Upper lobe of right lung (tissue), 1 donor: ENCODE results near the gene DEF6. TPM values are rescaled to one million over a fixed set of nuclear protein-coding genes. Genes with fewer than 3 reads are reported as not detected.
A peak's percentile ranks its signal among the peaks of the same experiment; 100 is the strongest.

Source experiments
- ATAC-seq: fragments of 200-7000 bp; cut with Tn5 transposase; one replicate; pipeline ENCODE4 v1.9.1; 2020; ENCODE audit warnings: mild to moderate bottlenecking, moderate library complexity
- DNase-seq: peaks from one replicate; pipeline ENCODE4 v3.0.0-alpha.2; 2020
- H3K27ac ChIP-seq: fragments of 200-600 bp; one replicate; pipeline ENCODE4 v1.8.0; 2022
- H3K27me3 ChIP-seq: fragments of 200-600 bp; one replicate; pipeline ENCODE4 v1.8.0; 2022; ENCODE audit warnings: mild to moderate bottlenecking
- H3K36me3 ChIP-seq: fragments of 200-600 bp; one replicate; pipeline ENCODE4 v1.8.0; 2022
- H3K4me1 ChIP-seq: fragments of 200-600 bp; one replicate; pipeline ENCODE4 v1.8.0; 2022
- H3K4me3 ChIP-seq: fragments of 200-600 bp; one replicate; pipeline ENCODE4 v1.8.0; 2022; ENCODE audit warnings: mild to moderate bottlenecking
- H3K9me3 ChIP-seq: fragments of 200-600 bp; one replicate; pipeline ENCODE4 v1.8.0; 2022
- intact Hi-C: fragments of 100-400 bp; cut with DNase I; formaldehyde crosslinking; loops from one replicate; pipeline ENCODE4 v1.11.0; 2022
- total RNA-seq: library from RNA; stranded (reverse); fragmentation: NEBNext Ultra II Directional; extraction: Animal tissue kit (Norgen Biotek cat#: 25700); gene quantifications from one replicate; pipeline ENCODE4 v1.2.1, GENCODE V29; 2021
- TF ChIP-seq, protein P1 (sequence below): fragments of 200-600 bp; IDR thresholded peaks from one replicate; pipeline ENCODE4 v1.8.0; 2022; ENCODE audit warnings: antibody characterized with exemption
- donor health status: DM: no; HTN: yes; CAD: no; lungs with severe emphysema.

DEF6 gene
- total RNA-seq, 1 donor from 2014 or later = 17.4 TPM

DNA sequence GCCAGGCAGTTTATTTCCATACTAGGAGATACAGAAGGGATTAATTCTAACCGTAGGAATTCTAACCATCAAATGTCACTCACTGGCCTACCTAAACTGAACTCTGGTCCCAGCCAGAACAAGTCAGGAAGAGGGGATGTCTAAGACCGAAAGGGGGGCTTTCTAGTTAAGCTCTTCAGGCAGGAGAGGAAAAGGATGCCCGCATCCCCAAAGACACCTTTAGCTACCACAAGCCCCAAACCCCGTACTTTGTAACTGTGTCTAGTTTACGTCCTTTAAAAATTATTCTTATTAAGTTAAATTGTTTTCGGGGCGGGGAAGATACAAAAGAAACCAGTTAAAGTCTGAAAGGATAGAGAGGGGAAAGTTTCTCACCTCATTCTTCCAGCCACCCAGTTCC, 39.3 kb upstream of the DEF6 start:
- Histone ChIP-seq H3K27me3 (no peaks in the 10 kb centered on the region), H3K27ac (peak overlapping the region; percentile 98), H3K4me3 (peak overlapping the region; percentile 67), H3K9me3 (no peaks in the 10 kb centered on the region), H3K36me3 (no peaks in the 10 kb centered on the region), H3K4me1 (peaks cover 20% of the 10 kb centered on the region)
- TF ChIP-seq, protein P1, sequence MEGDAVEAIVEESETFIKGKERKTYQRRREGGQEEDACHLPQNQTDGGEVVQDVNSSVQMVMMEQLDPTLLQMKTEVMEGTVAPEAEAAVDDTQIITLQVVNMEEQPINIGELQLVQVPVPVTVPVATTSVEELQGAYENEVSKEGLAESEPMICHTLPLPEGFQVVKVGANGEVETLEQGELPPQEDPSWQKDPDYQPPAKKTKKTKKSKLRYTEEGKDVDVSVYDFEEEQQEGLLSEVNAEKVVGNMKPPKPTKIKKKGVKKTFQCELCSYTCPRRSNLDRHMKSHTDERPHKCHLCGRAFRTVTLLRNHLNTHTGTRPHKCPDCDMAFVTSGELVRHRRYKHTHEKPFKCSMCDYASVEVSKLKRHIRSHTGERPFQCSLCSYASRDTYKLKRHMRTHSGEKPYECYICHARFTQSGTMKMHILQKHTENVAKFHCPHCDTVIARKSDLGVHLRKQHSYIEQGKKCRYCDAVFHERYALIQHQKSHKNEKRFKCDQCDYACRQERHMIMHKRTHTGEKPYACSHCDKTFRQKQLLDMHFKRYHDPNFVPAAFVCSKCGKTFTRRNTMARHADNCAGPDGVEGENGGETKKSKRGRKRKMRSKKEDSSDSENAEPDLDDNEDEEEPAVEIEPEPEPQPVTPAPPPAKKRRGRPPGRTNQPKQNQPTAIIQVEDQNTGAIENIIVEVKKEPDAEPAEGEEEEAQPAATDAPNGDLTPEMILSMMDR = no peak
- intact Hi-C loops = no loop called here
- ATAC-seq = no peak
- no peak for DNase-seq

DNA sequence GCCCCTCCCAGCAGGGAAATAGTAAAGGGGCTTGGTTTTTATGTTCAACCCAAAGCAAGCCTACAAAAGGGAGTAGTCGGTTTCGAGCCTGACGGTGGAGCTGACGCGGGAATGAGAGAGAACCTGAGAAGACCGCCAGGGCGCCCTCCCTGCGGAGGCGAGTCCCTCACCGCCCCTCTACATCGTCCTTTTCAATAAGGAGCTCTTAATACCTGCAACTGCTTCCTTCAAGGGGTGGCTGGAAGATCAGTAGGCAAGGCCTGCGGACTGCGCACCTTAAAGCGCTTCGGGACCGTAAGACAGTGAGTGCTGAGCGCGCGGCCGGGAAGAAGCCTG, 38.8 kb upstream of the DEF6 start:
- H3K27ac ChIP-seq = peak overlapping the region; percentile 98
- no peaks in the 10 kb centered on the region for H3K36me3 ChIP-seq
- intact Hi-C loops = no loop called here
- no peaks in the 10 kb centered on the region for H3K27me3 ChIP-seq
- TF ChIP-seq, protein P1 = no peak
- DNase-seq (no peak), ATAC-seq (no peak)
- peak overlapping the region; percentile 67 for H3K4me3 ChIP-seq
- H3K9me3 ChIP-seq = no peaks in the 10 kb centered on the region
- H3K4me1 ChIP-seq = peaks cover 25% of the 10 kb centered on the region

DNA sequence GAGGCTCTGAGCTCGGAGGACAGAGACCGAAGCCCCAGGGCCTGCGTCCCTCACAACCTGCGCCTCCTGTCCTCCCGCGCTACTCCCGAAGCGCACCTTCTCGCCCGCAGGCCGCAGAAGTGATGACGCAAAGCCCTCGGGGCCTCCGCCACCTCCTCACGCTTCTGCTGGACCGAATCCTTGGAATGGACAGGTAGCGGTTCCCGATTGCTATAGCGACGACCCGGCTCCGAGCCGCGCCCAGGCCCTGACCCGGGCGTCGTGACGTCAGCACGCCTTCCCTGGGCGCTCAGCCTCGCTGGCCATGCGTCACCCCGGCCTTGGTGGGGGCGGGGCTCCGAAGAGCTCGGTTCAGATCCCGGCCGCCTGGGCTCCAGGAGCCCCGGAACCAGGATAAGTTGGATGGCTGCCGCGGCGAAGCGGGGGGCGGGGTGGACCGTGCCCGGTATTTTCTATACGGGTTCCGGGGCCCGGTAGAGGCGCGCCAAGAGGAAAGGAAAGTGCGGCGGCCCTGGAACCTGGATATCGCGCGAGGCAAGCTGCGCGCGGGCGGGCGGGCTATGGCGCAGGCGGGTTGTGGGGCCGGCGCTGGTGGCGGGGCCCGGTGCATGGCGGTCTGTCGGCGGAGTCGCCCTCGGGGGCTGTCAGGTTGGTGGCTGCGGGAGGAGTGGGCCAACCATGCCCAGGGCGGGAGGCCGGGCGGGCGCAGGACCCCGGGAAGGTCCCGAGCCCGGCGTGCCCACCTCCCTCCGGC, 38.2 kb upstream of the DEF6 start, which contains the start of gene ZNF76:
Gene ZNF76, plus strand, starts transcription at position 542 of the 754 bp plus-strand sequence. CDS start 21,417 bp downstream, outside the sequence.
- Histone ChIP-seq H3K9me3 (no peaks in the 10 kb centered on the region), H3K27me3 (no peaks in the 10 kb centered on the region), H3K4me1 (peaks cover 30% of the 10 kb centered on the region), H3K36me3 (no peaks in the 10 kb centered on the region), H3K27ac (peak within 1 kb of the TSS; percentile 98), H3K4me3 (peak within 1 kb of the TSS; percentile 67)
- TF ChIP-seq, protein P1 = no peak
- ATAC-seq = peak; percentile 95
- peak; percentile 99 for DNase-seq
- intact Hi-C loops = no loop called here

DNA sequence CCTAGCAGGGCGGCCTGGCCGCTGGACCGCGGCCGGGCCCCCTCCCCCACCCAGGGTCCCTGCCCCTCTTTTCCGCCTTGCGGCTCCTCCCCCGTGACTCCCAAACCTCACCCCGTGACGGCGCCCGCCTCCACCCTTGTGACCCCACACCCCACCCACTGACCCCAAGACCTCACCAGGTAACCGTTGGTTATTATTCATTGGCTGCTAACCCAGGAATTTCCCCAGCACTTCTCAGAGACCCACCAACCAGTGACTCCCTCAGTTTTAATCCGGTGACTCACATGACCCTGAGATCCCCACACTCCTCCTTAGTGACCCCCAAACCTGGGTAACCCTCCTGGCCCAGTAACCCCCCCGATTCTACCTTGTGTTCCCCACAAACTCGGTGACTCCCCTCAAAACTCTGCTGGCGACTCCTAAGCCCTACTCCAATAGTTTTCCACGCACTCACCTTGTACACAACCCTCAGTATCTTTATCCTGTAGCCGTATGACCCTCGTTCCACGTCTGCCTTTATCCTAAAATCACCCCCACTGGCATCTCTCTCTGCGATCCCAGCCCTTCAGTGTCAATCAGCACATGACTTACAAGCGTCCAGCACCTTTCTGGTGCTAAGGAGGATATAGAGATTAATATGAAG, 37.5 kb upstream of the DEF6 start:
- Histone ChIP-seq H3K9me3 (no peaks in the 10 kb centered on the region), H3K4me3 (peak overlapping the region; percentile 67), H3K36me3 (no peaks in the 10 kb centered on the region), H3K4me1 (peaks cover 30% of the 10 kb centered on the region), H3K27me3 (no peaks in the 10 kb centered on the region), H3K27ac (peak overlapping the region; percentile 98)
- intact Hi-C loops = no loop called here
- DNase-seq (peak; percentile 92), ATAC-seq (peak; percentile 80)
- TF ChIP-seq, protein P1 = no peak

DNA sequence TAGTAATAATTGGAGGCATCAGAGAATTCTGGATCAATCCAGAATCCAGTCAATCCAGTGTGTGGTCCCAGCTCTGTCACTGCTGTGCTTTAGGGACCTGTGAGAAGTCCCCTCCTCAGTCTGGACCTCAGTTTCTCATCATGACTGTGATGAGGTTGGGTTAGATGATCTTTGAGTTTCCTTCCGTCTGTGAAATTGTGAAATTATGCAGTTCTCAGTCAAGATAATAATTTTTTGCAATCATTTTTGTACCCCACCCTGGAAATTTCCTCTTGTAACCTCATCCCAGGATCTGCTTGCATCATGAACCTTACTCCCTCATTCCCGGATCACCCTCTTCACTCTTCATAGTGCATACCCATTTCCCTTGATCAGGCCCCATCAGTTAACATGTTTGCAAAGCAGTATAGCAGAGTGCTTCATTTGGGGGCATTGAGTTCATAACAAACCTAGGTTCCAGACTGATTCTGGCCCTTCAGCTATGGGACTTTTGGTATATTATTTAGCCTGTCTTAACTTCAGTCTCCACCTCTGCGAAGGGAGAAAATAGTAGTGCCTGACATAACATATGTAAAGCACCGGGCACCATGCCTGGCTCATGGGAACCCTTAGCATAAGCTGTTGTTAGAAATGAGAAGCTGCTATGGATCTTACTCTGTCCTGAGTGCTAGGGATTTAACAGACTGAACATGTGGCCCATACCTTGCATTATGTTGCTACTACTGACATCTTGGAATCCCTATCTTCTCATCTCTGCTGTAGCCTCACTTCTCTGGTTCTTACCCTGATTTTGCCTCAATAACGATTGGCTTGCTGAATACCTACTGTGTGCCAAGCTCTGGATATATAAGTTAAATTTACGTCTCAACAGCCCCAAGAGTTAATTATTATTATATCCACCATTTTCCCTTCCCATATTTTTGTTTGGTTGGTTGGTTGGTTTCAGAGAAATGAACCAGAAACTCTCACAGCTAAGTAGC, 36.7 kb upstream of the DEF6 start:
- peak overlapping the region; percentile 67 for H3K4me3 ChIP-seq
- TF ChIP-seq, protein P1 = no peak
- peak overlapping the region; percentile 98 for H3K27ac ChIP-seq
- intact Hi-C loops = no loop called here
- ATAC-seq (no peak), DNase-seq (no peak)
- H3K27me3 ChIP-seq = no peaks in the 10 kb centered on the region
- no peaks in the 10 kb centered on the region for H3K9me3 ChIP-seq
- no peaks in the 10 kb centered on the region for H3K36me3 ChIP-seq
- peaks cover 30% of the 10 kb centered on the region for H3K4me1 ChIP-seq
